Stimulated activated CD8-positive, alpha-beta memory T cell treated with anti-CD3 and anti-CD28 coated beads, Interleukin-15, amount 100 ng/mL, for 48 hours (primary cell): ENCODE measurements around the gene RCBTB2.
"Not testable (repeated sequence)": the region's sequence is repeated elsewhere in the genome, so short reads cannot be mapped to it uniquely, and the experiment has no call there.

Experiments used
- DNase-seq, 2 donors: peaks; one replicate each; pipeline ENCODE4 v3.0.0-alpha.2; 2020; ENCODE audit warnings: low read depth in 2 of 2

The RCBTB2 gene

GRCh38 chr13:48532506-48533499, at the start of gene RCBTB2:
Gene RCBTB2, minus strand, starts transcription at chr13:48533080. Its CDS starts 11,141 bp downstream, at chr13:48521939.
- DNase-seq, result peak; percentile 99 to 100

- DNase-seq, result no peak
Observed at GRCh38 chr13:48582084-48582483, 49.2 kb upstream of the RCBTB2 start.

GRCh38 chr13:48580896-48581295, 48.0 kb upstream of the RCBTB2 start:
- no peak for DNase-seq

- DNase-seq, result peak; percentile 9 to 27
Observed at GRCh38 chr13:48580185-48580803, 47.4 kb upstream of the RCBTB2 start.

- DNase-seq, result not testable (repeated sequence)
Observed at GRCh38 chr13:48579919-48580180, 47.0 kb upstream of the RCBTB2 start.

- DNase-seq, result no peak
Observed at GRCh38 chr13:48579165-48579918, 46.5 kb upstream of the RCBTB2 start.

- DNase-seq, result no peak
Observed at GRCh38 chr13:48578516-48579164, 45.8 kb upstream of the RCBTB2 start.

- no peak for DNase-seq
Observed at GRCh38 chr13:48576448-48577010, 43.6 kb upstream of the RCBTB2 start.

- no peak for DNase-seq
Observed at GRCh38 chr13:48575031-48575430, 42.2 kb upstream of the RCBTB2 start.

- no peak for DNase-seq
Observed at GRCh38 chr13:48574041-48574796, 41.3 kb upstream of the RCBTB2 start.

- DNase-seq, result no peak
Observed at GRCh38 chr13:48573213-48574007, 40.5 kb upstream of the RCBTB2 start.

- no peak for DNase-seq
Observed at GRCh38 chr13:48571126-48571913, 38.4 kb upstream of the RCBTB2 start.

GRCh38 chr13:48570216-48570828, 37.4 kb upstream of the RCBTB2 start:
- DNase-seq, result no peak

- DNase-seq, result no peak
Observed at GRCh38 chr13:48569104-48569666, 36.3 kb upstream of the RCBTB2 start.

- no peak for DNase-seq
Observed at GRCh38 chr13:48568370-48569103, 35.7 kb upstream of the RCBTB2 start.

GRCh38 chr13:48567515-48568369, 34.9 kb upstream of the RCBTB2 start:
- no peak for DNase-seq

GRCh38 chr13:48564056-48564455, 31.2 kb upstream of the RCBTB2 start:
- no peak for DNase-seq
